H1 (cell line): ENCODE measurements around the gene MAPK8IP1. TPM values are rescaled to one million over a fixed set of nuclear protein-coding genes. Genes with fewer than 3 reads are reported as not detected.

Experiments used
- GTF2F1 ChIP-seq: IDR thresholded peaks from 2 replicates; pipeline ENCODE4 v1.6.1; 2012; ENCODE audit warnings: low read depth, low read length, improper control_type of control experiment, borderline replicate concordance
- polyA plus RNA-seq, 7 experiments: library from polyadenylated mRNA; depleted of rRNA in 3 of 7; stranded (reverse) in 5 of 7; unstranded in 2 of 7; fragments of >200 nt in 5 of 7; fragments of 200-250 nt in 2 of 7; gene quantifications; 1 replicate in 5 of 7; 2 replicates in 1 of 7; 4 replicates in 1 of 7; pipeline versions ENCODE4 v1.2.1 to v1.2.3, GENCODE V29; 2011 to 2013; ENCODE audit warnings: missing spikeins in 2 of 7, mixed read lengths in 2 of 7
- total RNA-seq: library from RNA; stranded (reverse); fragmentation: NEBNext Ultra II Directional; extraction: Animal tissue kit (Norgen Biotek cat#: 25700); gene quantifications from 2 replicates; pipeline ENCODE4 v1.2.1, GENCODE V29; 2021

The MAPK8IP1 gene
- total and polyA plus RNA-seq, 2 of the 8 experiments (the other 6 are each of a cell fraction or from before 2014, with no cell fraction given): 32.4 to 40.1 TPM

GRCh38 chr11:45933846-45934579 lies 48.6 kb downstream of the MAPK8IP1 start (continued):
- no peak for TF ChIP-seq GTF2F1
